ENCODE data around the gene PITPNC1. TPM values are rescaled to one million over a fixed set of nuclear protein-coding genes. Genes with fewer than 3 reads are reported as not detected.

The PITPNC1 gene
- total and polyA plus RNA-seq, 7 donors = 3.0 to 15.7 (median 5.6) TPM

GRCh38 chr17:67663457-67663856, 286.4 kb downstream of the PITPNC1 start:
- no peaks in the 10 kb centered on the region for H3K4me1 ChIP-seq
- H3K27me3 ChIP-seq = no peaks in the 10 kb centered on the region
- intact Hi-C loops (cut with DNase I) = no loop called here
- 92 to 95% methylated on average over 9 of the region's 9 CpGs for WGBS, 2 donors
- TF ChIP-seq EP300 (IDR thresholded peaks at IDR 0.05) (no peak), POLR2A (IDR thresholded peaks at IDR 0.05) (no peak), POLR2AphosphoS5 (IDR thresholded peaks at IDR 0.05) (no peak), CTCF (IDR thresholded peaks at IDR 0.05) (no peak)
- no peak overlapping the region for H3K27ac ChIP-seq
- no peaks in the 10 kb centered on the region for H3K36me3 ChIP-seq
- DNase-seq = no peak
- no peaks in the 10 kb centered on the region for H3K9me3 ChIP-seq
- H3K4me3 ChIP-seq = no peak overlapping the region

GRCh38 chr17:67666028-67666427, 288.9 kb downstream of the PITPNC1 start:
- Histone ChIP-seq H3K27ac (no peak overlapping the region), H3K9me3 (no peaks in the 10 kb centered on the region), H3K4me3 (no peak overlapping the region), H3K27me3 (no peaks in the 10 kb centered on the region), H3K36me3 (no peaks in the 10 kb centered on the region), H3K4me1 (no peaks in the 10 kb centered on the region)
- TF ChIP-seq POLR2A (IDR thresholded peaks at IDR 0.05) (no peak), POLR2AphosphoS5 (IDR thresholded peaks at IDR 0.05) (no peak), EP300 (IDR thresholded peaks at IDR 0.05) (no peak), CTCF (IDR thresholded peaks at IDR 0.05) (no peak)
- no peak for DNase-seq
- WGBS, 2 donors = 93 to 96% methylated on average over 4 of the region's 4 CpGs
- intact Hi-C loops (cut with DNase I) = no loop called here

GRCh38 chr17:67666710-67667109, 289.6 kb downstream of the PITPNC1 start:
- H3K9me3 ChIP-seq = no peaks in the 10 kb centered on the region
- TF ChIP-seq POLR2A (IDR thresholded peaks at IDR 0.05) (no peak), EP300 (IDR thresholded peaks at IDR 0.05) (no peak), CTCF (IDR thresholded peaks at IDR 0.05) (no peak), POLR2AphosphoS5 (IDR thresholded peaks at IDR 0.05) (no peak)
- H3K36me3 ChIP-seq = no peaks in the 10 kb centered on the region
- H3K4me3 ChIP-seq = no peak overlapping the region
- intact Hi-C loops (cut with DNase I) = no loop called here
- 81 to 94% methylated on average over 2 of the region's 2 CpGs for WGBS, 2 donors
- no peak overlapping the region for H3K27ac ChIP-seq
- H3K4me1 ChIP-seq = no peaks in the 10 kb centered on the region
- H3K27me3 ChIP-seq = no peaks in the 10 kb centered on the region
- DNase-seq = no peak

- no peaks in the 10 kb centered on the region for H3K27me3 ChIP-seq
- WGBS, 2 donors = 81 to 88% methylated on average over 3 of the region's 3 CpGs
- no peak for DNase-seq
- no peaks in the 10 kb centered on the region for H3K36me3 ChIP-seq
- no peaks in the 10 kb centered on the region for H3K9me3 ChIP-seq
- intact Hi-C loops (cut with DNase I) = no loop called here
- H3K4me1 ChIP-seq = no peaks in the 10 kb centered on the region
- H3K4me3 ChIP-seq = no peak overlapping the region
- TF ChIP-seq POLR2A (IDR thresholded peaks at IDR 0.05) (no peak), POLR2AphosphoS5 (IDR thresholded peaks at IDR 0.05) (no peak), EP300 (IDR thresholded peaks at IDR 0.05) (no peak), CTCF (IDR thresholded peaks at IDR 0.05) (no peak)
- H3K27ac ChIP-seq = no peak overlapping the region
Measured at GRCh38 chr17:67671493-67671892, 294.4 kb downstream of the PITPNC1 start.

GRCh38 chr17:67672592-67673335, 295.7 kb downstream of the PITPNC1 start:
- no peak for DNase-seq
- Histone ChIP-seq H3K9me3 (no peaks in the 10 kb centered on the region), H3K27ac (no peak overlapping the region), H3K4me3 (no peak overlapping the region), H3K4me1 (no peaks in the 10 kb centered on the region), H3K36me3 (no peaks in the 10 kb centered on the region), H3K27me3 (no peaks in the 10 kb centered on the region)
- TF ChIP-seq POLR2A (IDR thresholded peaks at IDR 0.05) = no peak
- no peak for TF ChIP-seq POLR2AphosphoS5 (IDR thresholded peaks at IDR 0.05)
- 40 to 73% methylated on average over 10 of the region's 10 CpGs for whole genome bisulfite sequencing, 2 donors
- intact Hi-C loops (cut with DNase I) = no loop called here
